NT2/D1 (cell line): ENCODE measurements around the gene PARP3.

ENCODE experiments used
- SUZ12 ChIP-seq: IDR thresholded peaks from 2 replicates; pipeline ENCODE4 v1.6.1; 2011; ENCODE audit not compliant: insufficient read length, insufficient read depth; ENCODE audit errors: extremely low read depth
- YY1 ChIP-seq: IDR thresholded peaks from 2 replicates; pipeline ENCODE4 v1.6.1; 2011; ENCODE audit not compliant: insufficient read length, insufficient read depth
- ZNF274 ChIP-seq: IDR thresholded peaks from 2 replicates; pipeline ENCODE4 v1.6.1; 2011; ENCODE audit warnings: mild to moderate bottlenecking, low read depth, low read length

DNA sequence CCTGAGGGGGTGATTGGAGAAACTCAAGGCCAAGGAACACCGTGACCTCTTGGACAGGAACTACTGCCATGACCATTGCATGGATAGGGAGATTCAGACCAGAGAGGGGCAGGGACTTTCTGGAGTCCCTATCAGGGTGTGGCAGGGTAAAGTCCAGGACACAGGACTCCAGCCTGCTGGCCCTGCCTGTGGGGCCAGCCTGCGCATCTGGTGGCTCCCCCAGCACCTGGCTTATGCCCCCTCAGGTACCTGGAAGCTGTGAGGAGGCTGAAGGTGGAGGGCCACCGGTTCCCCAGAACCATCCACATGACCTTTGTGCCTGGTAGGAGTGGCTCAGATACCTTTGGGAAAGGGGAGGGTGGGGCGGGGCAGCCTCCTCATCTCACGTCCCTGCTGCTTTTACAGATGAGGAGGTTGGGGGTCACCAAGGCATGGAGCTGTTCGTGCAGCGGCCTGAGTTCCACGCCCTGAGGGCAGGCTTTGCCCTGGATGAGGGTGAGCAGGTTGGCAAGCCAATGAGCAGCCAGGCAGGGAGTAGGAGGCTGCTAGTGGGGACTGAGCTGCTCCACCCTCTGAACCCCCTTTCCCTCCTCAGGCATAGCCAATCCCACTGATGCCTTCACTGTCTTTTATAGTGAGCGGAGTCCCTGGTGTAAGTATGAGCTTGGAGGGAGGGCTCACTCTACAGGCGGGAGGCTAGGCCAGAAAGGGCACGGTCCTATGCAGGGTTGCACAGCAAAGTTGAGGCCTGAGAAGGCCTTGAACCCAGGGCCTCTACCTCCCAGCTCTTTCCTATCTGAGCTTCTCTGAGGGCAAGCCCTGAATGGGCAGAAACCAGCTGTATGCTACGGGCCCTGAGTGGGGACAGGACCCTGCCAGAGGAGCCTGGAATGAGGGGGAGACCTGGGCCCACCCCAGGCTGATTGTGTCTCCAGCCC is 44.1 kb downstream of the PARP3 start:
- TF ChIP-seq ZNF274 = no peak
- no peak for TF ChIP-seq YY1
- no peak for TF ChIP-seq SUZ12
